Esophagus squamous epithelium (tissue), 4 donors: ENCODE measurements around the gene ESPNL.

Source experiments
- POLR2A ChIP-seq, 4 donors: fragments of 450-650 bp; IDR thresholded peaks; one replicate each; pipeline ENCODE4 v1.6.1; 2017; ENCODE audit warnings: antibody characterized with exemption in 4 of 4, mild to moderate bottlenecking in 4 of 4, moderate library complexity in 3 of 4
- TF ChIP-seq, protein P1 (sequence below), 6 experiments: fragments of 450-650 bp in 4 of 6; fragments of 200-600 bp in 2 of 6; sonication (generic) in 2 of 6; IDR thresholded peaks; one replicate each; pipeline ENCODE4 v1.5.1; 2016 to 2019; ENCODE audit warnings: antibody characterized with exemption in 6 of 6, mild to moderate bottlenecking in 4 of 6, moderate library complexity in 4 of 6

- no peak for TF ChIP-seq POLR2A (IDR thresholded peaks at IDR 0.05)
- TF ChIP-seq, protein P1, sequence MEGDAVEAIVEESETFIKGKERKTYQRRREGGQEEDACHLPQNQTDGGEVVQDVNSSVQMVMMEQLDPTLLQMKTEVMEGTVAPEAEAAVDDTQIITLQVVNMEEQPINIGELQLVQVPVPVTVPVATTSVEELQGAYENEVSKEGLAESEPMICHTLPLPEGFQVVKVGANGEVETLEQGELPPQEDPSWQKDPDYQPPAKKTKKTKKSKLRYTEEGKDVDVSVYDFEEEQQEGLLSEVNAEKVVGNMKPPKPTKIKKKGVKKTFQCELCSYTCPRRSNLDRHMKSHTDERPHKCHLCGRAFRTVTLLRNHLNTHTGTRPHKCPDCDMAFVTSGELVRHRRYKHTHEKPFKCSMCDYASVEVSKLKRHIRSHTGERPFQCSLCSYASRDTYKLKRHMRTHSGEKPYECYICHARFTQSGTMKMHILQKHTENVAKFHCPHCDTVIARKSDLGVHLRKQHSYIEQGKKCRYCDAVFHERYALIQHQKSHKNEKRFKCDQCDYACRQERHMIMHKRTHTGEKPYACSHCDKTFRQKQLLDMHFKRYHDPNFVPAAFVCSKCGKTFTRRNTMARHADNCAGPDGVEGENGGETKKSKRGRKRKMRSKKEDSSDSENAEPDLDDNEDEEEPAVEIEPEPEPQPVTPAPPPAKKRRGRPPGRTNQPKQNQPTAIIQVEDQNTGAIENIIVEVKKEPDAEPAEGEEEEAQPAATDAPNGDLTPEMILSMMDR (IDR thresholded peaks at IDR 0.05) = no peak
Measured at GRCh38 chr2:238134393-238134785, 34.2 kb downstream of the ESPNL start.
